ENCODE data around the gene SYNGR3. TPM values are rescaled to one million over a fixed set of nuclear protein-coding genes. Genes with fewer than 3 reads are reported as not detected.
A peak's percentile ranks its signal among the peaks of the same experiment; 100 is the strongest.

SYNGR3 gene
- total and polyA plus RNA-seq, 2 of the 13 experiments (the other 11 are each of a cell fraction or from before 2014, with no cell fraction given), result 0.97 to 5.7 TPM

GRCh38 chr16:1959269-1960039 lies 30.3 kb upstream of the SYNGR3 start, which contains the start of gene NDUFB10 (continued):
- TF ChIP-seq PRDM10 (CRISPR knock-in tag; IDR thresholded peaks at IDR 0.05; ENCODE audit: low read depth) (peak; percentile 42; the same call in 1 of the 2 replicates), KDM2A (CRISPR knock-in tag; IDR thresholded peaks at IDR 0.05; ENCODE audit: borderline replicate concordance, low read depth) (peak; percentile 79), ZNF280D (CRISPR knock-in tag; IDR thresholded peaks at IDR 0.05) (peak; percentile 17; the same call in 1 of the 2 replicates), ZNF33B (CRISPR knock-in tag; IDR thresholded peaks at IDR 0.05) (0 out of 2 replicates have a peak, but pooled peaks have one; percentile 76), ZC3H13 (CRISPR knock-in tag; IDR thresholded peaks at IDR 0.05) (peak; percentile 71; the same call in 1 of the 2 replicates), CBX1 (IDR thresholded peaks at IDR 0.05; ENCODE audit: low read depth) (peak; percentile 25), GATA4 (IDR thresholded peaks at IDR 0.05; ENCODE audit: borderline replicate concordance, low read depth) (peak; percentile 57; the same call in 1 of the 2 replicates), RFXAP (CRISPR knock-in tag; IDR thresholded peaks at IDR 0.05; ENCODE audit: borderline replicate concordance) (peak; percentile 88), ZNF441 (CRISPR knock-in tag; IDR thresholded peaks at IDR 0.05; ENCODE audit: borderline replicate concordance) (peak; percentile 77; the same call in 1 of the 2 replicates)
- TF ChIP-seq, protein P1, sequence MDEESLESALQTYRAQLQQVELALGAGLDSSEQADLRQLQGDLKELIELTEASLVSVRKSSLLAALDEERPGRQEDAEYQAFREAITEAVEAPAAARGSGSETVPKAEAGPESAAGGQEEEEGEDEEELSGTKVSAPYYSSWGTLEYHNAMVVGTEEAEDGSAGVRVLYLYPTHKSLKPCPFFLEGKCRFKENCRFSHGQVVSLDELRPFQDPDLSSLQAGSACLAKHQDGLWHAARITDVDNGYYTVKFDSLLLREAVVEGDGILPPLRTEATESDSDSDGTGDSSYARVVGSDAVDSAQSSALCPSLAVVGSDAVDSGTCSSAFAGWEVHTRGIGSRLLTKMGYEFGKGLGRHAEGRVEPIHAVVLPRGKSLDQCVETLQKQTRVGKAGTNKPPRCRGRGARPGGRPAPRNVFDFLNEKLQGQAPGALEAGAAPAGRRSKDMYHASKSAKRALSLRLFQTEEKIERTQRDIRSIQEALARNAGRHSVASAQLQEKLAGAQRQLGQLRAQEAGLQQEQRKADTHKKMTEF (CRISPR knock-in tag; IDR thresholded peaks at IDR 0.05), result peak; percentile 82
- TF ChIP-seq, protein P2, sequence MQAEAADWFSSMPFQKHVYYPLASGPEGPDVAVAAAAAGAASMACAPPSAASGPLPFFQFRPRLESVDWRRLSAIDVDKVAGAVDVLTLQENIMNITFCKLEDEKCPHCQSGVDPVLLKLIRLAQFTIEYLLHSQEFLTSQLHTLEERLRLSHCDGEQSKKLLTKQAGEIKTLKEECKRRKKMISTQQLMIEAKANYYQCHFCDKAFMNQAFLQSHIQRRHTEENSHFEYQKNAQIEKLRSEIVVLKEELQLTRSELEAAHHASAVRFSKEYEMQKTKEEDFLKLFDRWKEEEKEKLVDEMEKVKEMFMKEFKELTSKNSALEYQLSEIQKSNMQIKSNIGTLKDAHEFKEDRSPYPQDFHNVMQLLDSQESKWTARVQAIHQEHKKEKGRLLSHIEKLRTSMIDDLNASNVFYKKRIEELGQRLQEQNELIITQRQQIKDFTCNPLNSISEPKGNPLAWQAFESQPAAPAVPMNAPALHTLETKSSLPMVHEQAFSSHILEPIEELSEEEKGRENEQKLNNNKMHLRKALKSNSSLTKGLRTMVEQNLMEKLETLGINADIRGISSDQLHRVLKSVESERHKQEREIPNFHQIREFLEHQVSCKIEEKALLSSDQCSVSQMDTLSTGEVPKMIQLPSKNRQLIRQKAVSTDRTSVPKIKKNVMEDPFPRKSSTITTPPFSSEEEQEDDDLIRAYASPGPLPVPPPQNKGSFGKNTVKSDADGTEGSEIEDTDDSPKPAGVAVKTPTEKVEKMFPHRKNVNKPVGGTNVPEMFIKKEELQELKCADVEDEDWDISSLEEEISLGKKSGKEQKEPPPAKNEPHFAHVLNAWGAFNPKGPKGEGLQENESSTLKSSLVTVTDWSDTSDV (CRISPR knock-in tag; IDR thresholded peaks at IDR 0.05), result peak; percentile 76
- TF ChIP-seq, protein P3, sequence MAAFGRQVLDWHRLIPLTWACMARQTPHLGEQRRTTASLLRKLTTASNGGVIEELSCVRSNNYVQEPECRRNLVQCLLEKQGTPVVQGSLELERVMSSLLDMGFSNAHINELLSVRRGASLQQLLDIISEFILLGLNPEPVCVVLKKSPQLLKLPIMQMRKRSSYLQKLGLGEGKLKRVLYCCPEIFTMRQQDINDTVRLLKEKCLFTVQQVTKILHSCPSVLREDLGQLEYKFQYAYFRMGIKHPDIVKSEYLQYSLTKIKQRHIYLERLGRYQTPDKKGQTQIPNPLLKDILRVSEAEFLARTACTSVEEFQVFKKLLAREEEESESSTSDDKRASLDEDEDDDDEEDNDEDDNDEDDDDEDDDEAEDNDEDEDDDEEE (CRISPR knock-in tag; IDR thresholded peaks at IDR 0.05), result peak; percentile 74; the same call in 1 of the 2 replicates
- TF ChIP-seq, protein P4, sequence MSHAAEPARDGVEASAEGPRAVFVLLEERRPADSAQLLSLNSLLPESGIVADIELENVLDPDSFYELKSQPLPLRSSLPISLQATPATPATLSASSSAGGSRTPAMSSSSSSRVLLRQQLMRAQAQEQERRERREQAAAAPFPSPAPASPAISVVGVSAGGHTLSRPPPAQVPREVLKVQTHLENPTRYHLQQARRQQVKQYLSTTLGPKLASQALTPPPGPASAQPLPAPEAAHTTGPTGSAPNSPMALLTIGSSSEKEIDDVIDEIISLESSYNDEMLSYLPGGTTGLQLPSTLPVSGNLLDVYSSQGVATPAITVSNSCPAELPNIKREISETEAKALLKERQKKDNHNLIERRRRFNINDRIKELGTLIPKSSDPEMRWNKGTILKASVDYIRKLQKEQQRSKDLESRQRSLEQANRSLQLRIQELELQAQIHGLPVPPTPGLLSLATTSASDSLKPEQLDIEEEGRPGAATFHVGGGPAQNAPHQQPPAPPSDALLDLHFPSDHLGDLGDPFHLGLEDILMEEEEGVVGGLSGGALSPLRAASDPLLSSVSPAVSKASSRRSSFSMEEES (CRISPR knock-in tag; IDR thresholded peaks at IDR 0.05), result peak; percentile 13; the same call in 1 of the 2 replicates

Measured in HepG2 (cell line).